ENCODE results near the gene SH3PXD2A. TPM values are rescaled to one million over a fixed set of nuclear protein-coding genes. Genes with fewer than 3 reads are reported as not detected.

Gene SH3PXD2A
- total and polyA plus RNA-seq, 9 of the 15 experiments (the other 6 are each of a cell fraction or from before 2014, with no cell fraction given) = 0.41 to 9.3 (median 2.5) TPM

- TF ChIP-seq AFF1 (IDR thresholded peaks at IDR 0.05; ENCODE audit: low read depth in 1 of 2, partially characterized antibody in 2 of 2) (no peak), POLR2A (conservative IDR thresholded peaks at IDR 0.05) (no peak), ZBTB7A (IDR thresholded peaks at IDR 0.05; ENCODE audit: borderline replicate concordance, control insufficient read depth, low read depth, low read length) (no peak), ZNF165 (CRISPR knock-in tag; IDR thresholded peaks at IDR 0.05; ENCODE audit: borderline replicate concordance) (no peak), ZNF282 (CRISPR knock-in tag; IDR thresholded peaks at IDR 0.05) (no peak), ZNF280B (CRISPR knock-in tag; IDR thresholded peaks at IDR 0.05) (no peak), RAD21 (CRISPR knock-in tag; conservative IDR thresholded peaks at IDR 0.05 in 1 of 2, IDR thresholded peaks at IDR 0.05 in 1 of 2) (peak; percentile 69 to 80), SAFB (IDR thresholded peaks at IDR 0.05; ENCODE audit: borderline replicate concordance, low read depth, low read length) (no peak), HES1 (IDR thresholded peaks at IDR 0.05; ENCODE audit: low read depth) (no peak), SP2 (IDR thresholded peaks at IDR 0.05; ENCODE audit: extremely low read depth, low read depth, low read length, poor library complexity, severe bottlenecking) (no peak), PHTF2 (CRISPR knock-in tag; IDR thresholded peaks at IDR 0.05) (no peak)
Observed at GRCh38 chr10:103859161-103860086, 4.0 kb upstream of the SH3PXD2A start (continued).

All from K562 (cell line).